Jurkat, Clone E6-1 (cell line): ENCODE measurements around the gene HSF2BP.
"Not testable (repeated sequence)": the region's sequence is repeated elsewhere in the genome, so short reads cannot be mapped to it uniquely, and the experiment has no call there.

Experiments used
- DNase-seq: peaks from one replicate; pipeline ENCODE4 v3.0.0-alpha.2; 2011; ENCODE audit warnings: low read depth, low spot score
- H3K4me3 ChIP-seq: 2 replicates; pipeline ENCODE4 v1.5.1; 2011; ENCODE audit warnings: mild to moderate bottlenecking, low read length, control low read depth, moderate library complexity

Gene HSF2BP

DNA sequence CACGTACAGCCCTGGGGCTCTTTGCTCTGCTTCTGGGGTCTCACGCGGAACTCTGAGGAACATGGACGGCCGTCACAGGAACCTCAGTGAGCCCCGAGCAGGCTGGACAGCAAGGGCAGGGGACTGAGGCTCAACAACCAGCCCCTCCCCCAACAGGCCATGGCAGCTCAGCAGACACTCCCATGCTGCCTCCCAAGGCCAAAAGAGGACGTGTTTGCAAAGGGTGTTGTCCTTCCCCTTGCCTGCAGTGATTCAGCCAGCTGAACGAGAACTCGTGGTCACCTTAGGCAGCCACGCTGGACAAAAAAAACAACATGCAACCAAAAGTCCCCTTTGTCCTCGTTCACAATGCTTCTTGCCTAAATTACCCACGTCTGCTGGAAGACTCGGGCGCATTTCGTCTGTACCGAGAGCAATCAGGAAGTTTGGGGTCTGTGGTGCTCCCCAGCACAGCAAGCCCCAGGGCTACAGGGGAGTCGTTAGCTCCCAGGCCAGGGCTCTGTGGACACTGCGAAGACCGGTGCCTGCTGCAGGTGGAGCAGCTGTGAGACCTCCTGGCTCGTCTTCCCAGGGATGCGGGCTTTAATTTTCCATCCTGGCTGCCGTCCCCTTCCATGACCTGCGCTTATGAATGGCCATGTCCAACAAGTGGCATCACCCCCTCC lies 156.7 kb downstream of the HSF2BP start:
- H3K4me3 ChIP-seq, DNase-seq: not testable (repeated sequence)

DNA sequence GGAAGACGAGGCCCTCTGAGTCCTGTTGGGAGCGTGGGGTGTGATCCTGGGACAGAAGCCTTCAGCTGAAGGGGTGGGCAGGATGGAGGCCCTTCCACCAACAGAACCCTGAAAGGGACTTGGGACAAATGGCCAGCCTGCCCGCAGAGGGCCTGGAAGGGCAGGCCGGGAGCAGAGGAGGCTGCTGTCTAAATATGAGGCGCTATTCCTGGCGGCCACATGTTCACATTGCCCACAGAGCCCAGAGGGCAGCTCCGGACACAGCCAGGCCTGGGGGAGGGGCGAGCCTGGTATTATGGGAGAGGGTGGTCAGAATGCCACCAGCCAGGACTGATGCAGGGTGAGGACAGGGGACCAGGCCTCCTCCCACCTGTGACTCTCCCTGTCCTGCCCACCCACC lies 160.4 kb downstream of the HSF2BP start:
- not testable (repeated sequence) for DNase-seq, H3K4me3 ChIP-seq

DNA sequence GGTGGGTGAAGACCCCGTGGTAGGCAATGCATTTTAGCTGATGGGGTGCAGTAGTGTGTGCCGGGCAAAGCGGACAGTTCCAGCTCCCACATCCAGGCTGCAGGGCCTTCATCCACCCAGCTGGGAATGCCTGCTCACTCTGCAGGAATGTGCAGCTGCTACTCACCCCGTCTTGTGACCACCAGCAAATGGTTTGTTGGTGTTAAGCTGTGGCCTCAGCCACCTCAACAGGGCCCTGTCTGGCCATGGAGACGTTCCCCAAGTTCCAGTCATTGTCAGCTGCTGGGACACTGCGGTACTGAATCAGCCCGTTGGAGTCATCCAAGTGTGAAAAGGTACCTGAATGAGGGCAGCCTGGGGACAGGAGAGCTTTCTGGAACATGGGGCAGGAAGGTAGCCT lies 161.2 kb downstream of the HSF2BP start:
- DNase-seq, H3K4me3 ChIP-seq: not testable (repeated sequence)

DNA sequence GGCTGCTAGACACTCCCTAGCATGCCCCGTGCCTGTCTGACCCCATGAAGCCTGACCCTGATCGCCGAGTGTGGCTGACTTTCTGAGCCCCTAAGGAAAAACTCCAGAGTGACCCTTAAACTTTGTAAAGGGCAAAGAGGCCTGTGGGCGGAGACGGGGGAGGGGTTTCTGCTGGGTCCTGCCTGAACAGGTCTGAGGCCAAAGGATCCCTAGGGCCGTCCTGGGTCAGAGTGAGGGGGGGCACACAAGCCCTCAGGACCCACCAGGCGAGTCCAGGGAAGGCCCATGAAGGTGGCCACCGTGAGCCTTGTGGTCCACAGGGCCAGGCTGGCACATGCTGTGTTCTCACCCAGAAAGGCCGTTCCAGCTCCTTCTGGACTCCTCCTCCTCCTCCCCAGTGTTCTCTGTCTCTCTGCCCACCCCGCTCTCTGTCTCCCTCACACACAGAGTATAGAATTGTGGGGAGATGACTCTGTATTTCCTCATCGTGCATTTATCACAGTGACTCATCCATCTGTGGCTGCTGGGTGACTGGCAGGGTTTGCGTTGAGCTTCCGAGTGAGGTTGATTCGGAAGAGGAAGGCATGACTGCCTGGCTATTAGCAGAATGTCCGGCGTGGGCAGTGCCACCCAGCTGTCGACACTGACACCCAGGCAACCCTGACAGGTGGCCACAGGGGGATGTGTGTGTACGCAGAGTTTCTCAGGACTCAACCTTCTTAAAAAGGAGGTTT lies 164.8 kb downstream of the HSF2BP start:
- H3K4me3 ChIP-seq, DNase-seq: not testable (repeated sequence)

- H3K4me3 ChIP-seq, DNase-seq: not testable (repeated sequence)
Measured at GRCh38 chr21:43493471-43493870, 165.8 kb downstream of the HSF2BP start.

DNA sequence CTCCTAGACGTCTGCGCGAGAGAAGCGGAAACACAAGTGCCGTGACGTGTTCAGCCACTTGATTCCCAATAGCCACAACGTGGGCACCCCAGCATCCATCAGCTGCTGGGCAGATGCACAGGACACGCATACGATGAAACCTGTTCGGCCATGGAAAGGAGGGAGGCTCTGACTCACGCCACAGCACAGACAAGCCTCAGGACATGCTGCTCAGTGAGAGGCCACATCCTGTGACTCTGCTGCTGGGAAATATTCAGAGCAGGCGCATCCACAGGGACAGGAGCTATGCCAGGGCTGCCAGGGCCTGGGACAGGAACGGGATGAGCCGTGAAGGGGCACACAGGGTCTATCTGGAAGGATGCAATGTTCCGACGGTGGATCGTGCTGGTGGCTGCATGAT lies 171.1 kb downstream of the HSF2BP start:
- H3K4me3 ChIP-seq, DNase-seq: not testable (repeated sequence)

DNA sequence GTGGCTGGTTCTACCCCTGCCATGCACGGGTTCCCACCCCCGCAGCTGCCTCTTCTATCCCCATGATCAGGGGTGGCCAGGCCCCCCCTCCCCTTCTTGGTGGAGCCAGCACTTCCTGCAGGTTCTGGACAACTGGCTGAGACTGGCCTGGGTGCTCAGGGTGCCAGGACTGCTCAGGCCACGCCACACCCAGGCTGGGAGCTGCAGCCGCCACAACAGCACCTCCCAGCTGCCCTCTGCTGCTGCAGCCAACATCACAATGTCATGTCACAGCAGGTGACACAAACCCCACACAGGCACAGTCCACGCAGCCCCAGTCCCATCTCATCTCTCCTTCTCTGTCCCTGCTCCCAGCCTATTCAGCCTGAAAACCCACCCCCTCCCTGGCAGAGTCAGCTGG lies 173.2 kb downstream of the HSF2BP start:
- not testable (repeated sequence) for H3K4me3 ChIP-seq, DNase-seq

- not testable (repeated sequence) for H3K4me3 ChIP-seq, DNase-seq
Measured at GRCh38 chr21:43485016-43485415, 174.3 kb downstream of the HSF2BP start.

GRCh38 chr21:43479197-43479596 lies 180.1 kb downstream of the HSF2BP start:
- not testable (repeated sequence) for DNase-seq, H3K4me3 ChIP-seq
